ENCODE measurements around the gene ALK.

The ALK gene

GRCh38 chr2:29535188-29535587 is 386.2 kb downstream of the ALK start:
- intact Hi-C loops (cut with DNase I; ENCODE audit: low total_unique reads): no loop called here
- Histone ChIP-seq H3K4me1 (no peaks in the 10 kb centered on the region), H3K9me3 (peaks cover 0 to 10% (median 0%) of the 10 kb centered on the region in 3 donors), H3K4me3 (no peak overlapping the region), H3K27me3 (no peaks in the 10 kb centered on the region), H3K36me3 (no peaks in the 10 kb centered on the region), H3K27ac (no peak overlapping the region)
- DNase-seq: no peak
- no peak for TF ChIP-seq CTCF (IDR thresholded peaks at IDR 0.05)

- Histone ChIP-seq H3K4me1 (peaks cover 0 to 14% (median 3%) of the 10 kb centered on the region in 4 donors), H3K9me3 (peaks cover 0 to 10% (median 0%) of the 10 kb centered on the region in 3 donors), H3K4me3 (no peak overlapping the region), H3K27ac (no peak overlapping the region), H3K27me3 (no peaks in the 10 kb centered on the region), H3K36me3 (no peaks in the 10 kb centered on the region)
- intact Hi-C loops (cut with DNase I; ENCODE audit: low total_unique reads): no loop called here
- no peak for TF ChIP-seq CTCF (IDR thresholded peaks at IDR 0.05)
- DNase-seq: no peak
Observed at GRCh38 chr2:29532436-29532835, 388.9 kb downstream of the ALK start.

GRCh38 chr2:29531626-29532025 is 389.8 kb downstream of the ALK start:
- Histone ChIP-seq H3K9me3 (peaks cover 0 to 2% (median 0%) of the 10 kb centered on the region in 3 donors), H3K36me3 (no peaks in the 10 kb centered on the region), H3K27me3 (no peaks in the 10 kb centered on the region), H3K4me1 (peaks cover 0 to 14% (median 3%) of the 10 kb centered on the region in 4 donors), H3K27ac (no peak overlapping the region), H3K4me3 (no peak overlapping the region)
- TF ChIP-seq CTCF (IDR thresholded peaks at IDR 0.05): no peak
- intact Hi-C loops (cut with DNase I; ENCODE audit: low total_unique reads): no loop called here
- DNase-seq: no peak

- no peaks in the 10 kb centered on the region for H3K9me3 ChIP-seq
- TF ChIP-seq CTCF (IDR thresholded peaks at IDR 0.05): no peak
- H3K4me3 ChIP-seq: no peak overlapping the region
- H3K36me3 ChIP-seq: no peaks in the 10 kb centered on the region
- no peak for DNase-seq
- intact Hi-C loops (cut with DNase I; ENCODE audit: low total_unique reads): no loop called here
- no peaks in the 10 kb centered on the region for H3K27me3 ChIP-seq
- H3K27ac ChIP-seq: no peak overlapping the region
- peaks cover 0 to 14% (median 3%) of the 10 kb centered on the region in 4 donors for H3K4me1 ChIP-seq
Observed at GRCh38 chr2:29530281-29530680, 391.1 kb downstream of the ALK start.

- H3K27ac ChIP-seq: no peak overlapping the region
- no peak overlapping the region for H3K4me3 ChIP-seq
- intact Hi-C loops (cut with DNase I; ENCODE audit: low total_unique reads): no loop called here
- no peak for DNase-seq
- H3K27me3 ChIP-seq: no peaks in the 10 kb centered on the region
- H3K4me1 ChIP-seq: peaks cover 0 to 14% (median 3%) of the 10 kb centered on the region in 4 donors
- no peak for TF ChIP-seq CTCF (IDR thresholded peaks at IDR 0.05)
- no peaks in the 10 kb centered on the region for H3K9me3 ChIP-seq
- H3K36me3 ChIP-seq: no peaks in the 10 kb centered on the region
Observed at GRCh38 chr2:29528891-29529520, 392.4 kb downstream of the ALK start.

All from tibial artery (tissue), 4 donors.